IMR-90 (cell line): Measurements from ENCODE around the gene RLN3.

Source experiments
- BHLHE40 ChIP-seq: fragments of 150-350 bp; IDR thresholded peaks from 2 replicates; pipeline ENCODE4 v1.6.1; 2016; ENCODE audit warnings: mild to moderate bottlenecking, low read depth, low read length
- CEBPB ChIP-seq: IDR thresholded peaks from 2 replicates; pipeline ENCODE4 v1.6.1; 2012; ENCODE audit warnings: low read depth, low read length, improper control_type of control experiment
- CTCF ChIP-seq: conservative IDR thresholded peaks from 2 replicates; pipeline ENCODE4 v1.5.1; 2012; ENCODE audit warnings: mild to moderate bottlenecking, low read depth, low read length, improper control_type of control experiment
- FOS ChIP-seq: fragments of 150-350 bp; IDR thresholded peaks from 2 replicates; pipeline ENCODE4 v1.6.1; 2016; ENCODE audit warnings: low read depth, low read length
- MAZ ChIP-seq: IDR thresholded peaks from 2 replicates; pipeline ENCODE4 v1.6.1; 2012; ENCODE audit warnings: low read depth, mild to moderate bottlenecking, low read length, improper control_type of control experiment, moderate library complexity, borderline replicate concordance
- POLR2A ChIP-seq: IDR thresholded peaks from 2 replicates; pipeline ENCODE4 v1.6.1; 2012; ENCODE audit warnings: mild to moderate bottlenecking, low read depth, low read length
- RCOR1 ChIP-seq: IDR thresholded peaks from 2 replicates; pipeline ENCODE4 v1.6.1; 2012; ENCODE audit warnings: mild to moderate bottlenecking, low read length, improper control_type of control experiment; ENCODE audit not compliant: insufficient replicate concordance
- USF2 ChIP-seq: fragments of 150-350 bp; IDR thresholded peaks from 2 replicates; pipeline ENCODE4 v1.6.1; 2017; ENCODE audit warnings: mild to moderate bottlenecking, antibody characterized with exemption, low read length, low read depth

DNA sequence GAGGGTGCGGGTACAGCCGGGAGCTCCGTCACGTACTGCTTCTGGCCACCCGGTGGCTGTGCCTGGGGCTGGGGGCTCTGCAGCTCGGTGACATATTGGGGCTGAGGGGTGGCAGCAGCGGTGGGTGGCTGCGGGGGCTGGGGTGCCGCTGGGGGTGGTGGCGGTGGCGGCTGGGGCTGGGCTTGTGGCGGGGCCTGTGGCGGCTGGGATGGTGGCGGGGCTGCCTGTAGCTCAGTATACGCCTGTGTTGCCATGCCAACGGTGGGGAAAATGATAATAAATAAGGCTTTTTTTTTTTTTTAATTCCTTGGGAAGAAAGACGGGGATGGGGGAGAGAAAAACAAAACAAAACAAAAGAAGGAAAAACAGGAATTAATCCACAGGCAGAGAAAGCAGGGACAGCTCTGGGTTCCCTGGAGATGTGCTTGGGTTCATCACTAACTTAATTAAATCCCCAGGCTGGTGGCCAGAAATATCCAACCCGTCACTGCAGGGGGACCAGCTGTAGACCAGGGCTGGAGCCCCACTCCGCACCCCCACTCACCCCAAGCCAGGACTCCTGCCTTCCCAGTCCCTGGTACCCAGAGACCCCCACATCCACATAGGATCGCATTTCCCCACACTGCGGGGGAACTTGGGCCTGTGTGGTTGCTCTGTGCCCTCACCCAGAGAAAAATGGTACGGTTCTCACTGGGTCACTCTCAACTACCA is 34.2 kb upstream of the RLN3 start:
- TF ChIP-seq CTCF, result no peak
- TF ChIP-seq USF2, result no peak
- no peak for TF ChIP-seq BHLHE40
- no peak for TF ChIP-seq CEBPB
- TF ChIP-seq POLR2A, result no peak
- TF ChIP-seq MAZ, result no peak
- TF ChIP-seq FOS, result no peak
- TF ChIP-seq RCOR1, result no peak
